Right lobe of liver (tissue), 6 donors: ENCODE measurements around the gene PPT1. TPM values are rescaled to one million over a fixed set of nuclear protein-coding genes. Genes with fewer than 3 reads are reported as not detected.
A peak's percentile ranks its signal among the peaks of the same experiment; 100 is the strongest.

Experiments used
- ATAC-seq, 4 donors: fragments of 200-7000 bp; cut with Tn5 transposase; one replicate each; pipeline ENCODE4 v1.9.1; 2020; ENCODE audit warnings: mild to moderate bottlenecking in 4 of 4, moderate library complexity in 4 of 4
- DNase-seq, 3 donors: peaks; one replicate each; pipeline ENCODE4 v3.0.0-alpha.2; 2020
- H3K27ac ChIP-seq, 3 donors: fragments of 200-600 bp; one replicate each; pipeline ENCODE4 v1.8.0; 2022
- H3K27me3 ChIP-seq, 2 donors: fragments of 200-600 bp; one replicate each; pipeline ENCODE4 v1.8.0; 2022
- H3K36me3 ChIP-seq, 4 donors: fragments of 200-600 bp; sonication (generic) in 1 of 4; one replicate each; pipeline versions ENCODE4 v1.5.1 to v1.8.0; 2017 to 2022; ENCODE audit warnings: control low read depth in 1 of 4
- H3K4me1 ChIP-seq, 4 donors: fragments of 200-600 bp; sonication (generic) in 1 of 4; one replicate each; pipeline versions ENCODE4 v1.5.1 to v1.8.0; 2017 to 2022; ENCODE audit warnings: control low read depth in 1 of 4
- H3K4me3 ChIP-seq, 3 donors: fragments of 200-600 bp; one replicate each; pipeline ENCODE4 v1.8.0; 2022
- H3K9me3 ChIP-seq, 4 donors: fragments of 200-600 bp; sonication (generic) in 1 of 4; one replicate each; pipeline versions ENCODE4 v1.5.1 to v1.8.0; 2017 to 2022; ENCODE audit warnings: control low read depth in 1 of 4
- CTCF ChIP-seq, 4 donors: fragments of 200-600 bp in 3 of 4; fragments of 450-650 bp in 1 of 4; IDR thresholded peaks; one replicate each; pipeline versions ENCODE4 v1.5.1 to v1.8.0; 2016 to 2022; ENCODE audit warnings: antibody characterized with exemption in 4 of 4, mild to moderate bottlenecking in 2 of 4
- POLR2A ChIP-seq: fragments of 450-650 bp; IDR thresholded peaks from one replicate; pipeline ENCODE4 v1.6.1; 2017; ENCODE audit warnings: antibody characterized with exemption, mild to moderate bottlenecking
- WGBS: methylation state at CpG from one replicate; pipeline ENCODE4 v1.1.6; 2018; ENCODE audit warnings: low coverage, low lambda C conversion rate; ENCODE audit not compliant: insufficient coverage; ENCODE audit errors: missing lambda C conversion rate; 5-methylcytosine and 5-hydroxymethylcytosine counted together
- intact Hi-C, 2 donors: fragments of 100-400 bp; cut with DNase I; formaldehyde crosslinking; loops; one replicate each; pipeline versions ENCODE4 v1.11.2 to v1.14.1; 2022
- long read RNA-seq: library from polyadenylated mRNA; unstranded; transcript quantifications from one replicate; pipeline ENCODE4 v2.0.0, GENCODE V29; 2019
- total RNA-seq, 6 experiments: library from RNA; depleted of rRNA in 2 of 6; stranded (reverse); fragments of >200 nt in 2 of 6; fragmentation: NEBNext Ultra II Directional in 3 of 6; extraction: Animal tissue kit (Norgen Biotek cat#: 25700) in 3 of 6; gene quantifications; one replicate each; pipeline versions ENCODE4 v1.1.0 to v1.2.4, GENCODE V29; 2016 to 2023
- donor health status: DM: no; HTN: yes; CAD: no.
- donor health status: DM: no; HTN: no; CAD: no.
- donor health status: DM: no; HTN: no; CAD: no.
- donor health status: DM: no; HTN: yes; CAD: no.
- donor health status: DM: no; HTN: yes; CAD: no.

The PPT1 gene
- 10 to 100 TPM; 16.5 to 47.8 (median 33.1) TPM for total RNA-seq
- long read RNA-seq, full-length matches to known transcripts, result 13 of 13 reads
- long read RNA-seq, partial matches to known transcripts, result 0 of 13 reads
- long read RNA-seq, other reads (novel, unspliced or antisense), result 0 of 13 reads

DNA sequence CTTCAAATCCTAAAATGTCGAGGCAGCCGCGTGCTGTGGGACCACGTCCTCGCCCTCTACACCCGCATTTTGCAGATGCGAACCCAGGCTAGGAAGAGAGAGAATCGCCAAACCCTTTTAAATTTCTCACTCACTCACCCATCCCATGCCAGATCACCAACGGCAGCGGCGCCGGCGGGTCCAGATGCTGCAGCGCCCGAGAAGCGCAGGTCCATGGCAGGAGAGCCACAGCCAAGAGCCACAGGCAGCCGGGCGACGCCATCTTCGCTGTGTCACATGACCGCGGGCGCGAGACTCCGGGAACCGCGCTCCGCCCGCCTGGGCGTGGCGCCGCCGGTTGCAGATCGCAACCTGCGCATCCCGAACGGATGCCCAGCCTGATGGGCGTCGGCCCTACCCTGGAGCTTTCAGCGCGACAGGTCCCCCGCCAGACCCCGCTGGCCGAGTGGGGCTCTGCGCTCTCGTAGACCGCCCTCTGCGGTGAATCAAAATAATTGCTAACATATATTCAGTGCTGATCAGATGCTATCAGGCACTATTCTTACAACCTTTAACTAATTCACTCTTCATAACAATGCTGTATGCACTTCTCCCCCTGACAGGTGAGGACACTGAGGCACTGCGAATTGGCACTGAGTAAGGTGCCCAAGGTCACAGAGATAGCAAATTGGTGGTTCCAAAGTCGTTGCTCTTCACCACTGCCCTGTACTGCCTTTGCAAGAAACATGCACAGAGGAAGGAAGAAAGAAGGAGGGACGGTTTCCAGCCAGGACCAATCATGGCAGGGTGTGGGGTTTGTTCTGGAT is at the start of gene PPT1:
TSS of gene PPT1 (minus strand) at position 276 of the 806 bp plus-strand sequence. CDS start at position 262, 14 bp downstream.
- peak in 1 of 4 donors; percentile 18 for TF ChIP-seq CTCF (IDR thresholded peaks at IDR 0.05)
- TF ChIP-seq POLR2A, result peak; percentile 46
- DNase-seq, result peak; percentile 81 to 87 (median 83)
- H3K27me3 ChIP-seq, result no peaks in the 10 kb centered on the region
- H3K27ac ChIP-seq, result no peak within 1 kb of the TSS
- no peaks in the 10 kb centered on the region for H3K4me1 ChIP-seq
- intact Hi-C loops, result no loop called here
- 1% methylated on average over 16 of the region's 51 CpGs for WGBS
- no peaks in the 10 kb centered on the region for H3K36me3 ChIP-seq
- peak within 1 kb of the TSS; percentile 54 to 70 (median 59) for H3K4me3 ChIP-seq
- H3K9me3 ChIP-seq, result no peaks in the 10 kb centered on the region
- ATAC-seq, result peak; percentile 94 to 98 (median 96)

DNA sequence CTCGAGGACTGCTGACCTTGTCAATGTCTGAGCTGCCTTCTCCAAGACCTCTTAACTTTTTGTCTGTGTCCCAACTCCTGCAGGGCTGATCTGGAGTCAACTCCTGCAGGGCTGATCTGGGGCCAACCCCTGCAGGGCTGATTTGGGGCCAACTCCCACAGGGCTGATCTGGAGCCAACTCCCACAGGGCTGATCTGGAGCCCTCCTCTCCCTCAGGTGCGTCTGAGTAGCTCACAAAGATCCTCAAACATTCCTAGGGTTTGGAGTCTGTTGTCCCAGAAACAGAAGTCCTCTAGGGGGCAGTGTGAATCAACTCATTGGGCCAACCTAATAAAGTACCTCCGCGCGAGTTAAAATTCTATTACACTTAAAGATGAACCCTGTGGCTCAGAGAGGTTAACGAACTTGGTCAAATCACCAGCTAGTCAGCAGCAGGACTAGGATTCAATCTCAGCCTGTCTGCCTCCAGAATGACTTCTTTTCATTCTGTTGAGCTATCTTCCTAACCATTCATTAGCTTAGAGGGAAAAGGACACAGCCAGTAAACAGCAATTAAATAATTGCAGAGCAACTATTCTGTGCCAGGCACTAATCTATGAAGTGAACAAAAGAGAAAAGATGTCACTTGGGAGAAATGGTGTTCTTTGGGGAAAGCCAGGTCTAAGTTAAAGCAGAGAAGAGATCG is 47.0 kb upstream of the PPT1 start:
- TF ChIP-seq CTCF (IDR thresholded peaks at IDR 0.05) (peak; percentile 68 to 81 (median 77)), POLR2A (no peak)
- intact Hi-C loops, result loop anchor here (10.0 kb wide), 1 partner anchor 171 kb away; the partner anchor contains the start of gene COL9A2 (in 2 of the 2)
- H3K27me3 ChIP-seq, result no peaks in the 10 kb centered on the region
- no peaks in the 10 kb centered on the region for H3K36me3 ChIP-seq
- no peaks in the 10 kb centered on the region for H3K4me1 ChIP-seq
- peak in 1 of 3 donors; percentile 69 for DNase-seq
- WGBS, result 14% methylated on average over 6 of the region's 7 CpGs
- H3K9me3 ChIP-seq, result no peaks in the 10 kb centered on the region
- ATAC-seq, result peak; percentile 93 to 95 (median 94)
- no peak overlapping the region for H3K27ac ChIP-seq
- no peak overlapping the region for H3K4me3 ChIP-seq

DNA sequence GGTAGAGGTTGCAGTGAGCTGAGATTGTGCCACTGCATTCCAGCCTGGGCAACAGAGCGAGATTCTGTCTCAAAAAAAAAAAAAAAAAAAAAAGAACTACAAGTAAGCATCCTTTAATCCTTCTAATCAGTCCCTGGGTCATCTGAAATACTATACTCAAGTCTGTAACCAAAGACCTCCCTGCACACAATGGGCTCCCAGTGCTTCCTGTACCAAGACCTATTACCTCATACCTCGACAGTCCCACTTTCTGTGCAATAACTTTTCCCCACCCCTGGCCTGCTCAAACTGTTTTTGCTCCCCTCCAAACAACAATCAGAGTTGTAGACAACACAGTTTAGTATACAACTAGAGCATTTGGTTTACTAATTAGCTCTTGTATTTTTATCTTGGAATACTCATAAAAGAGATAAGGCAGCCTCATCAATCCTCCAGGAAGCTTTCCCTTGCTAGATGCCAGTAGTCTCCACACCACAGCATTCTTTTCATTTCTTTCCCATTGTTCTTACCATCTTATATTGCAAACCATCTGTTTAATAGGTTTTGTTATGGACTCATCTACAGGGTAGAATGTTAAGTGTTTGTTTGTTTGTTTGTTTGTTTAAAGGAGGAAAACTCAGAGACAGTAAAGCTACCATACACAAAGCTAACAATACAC is 45.0 kb upstream of the PPT1 start:
- ATAC-seq (no peak), DNase-seq (no peak)
- H3K27ac ChIP-seq, result no peak overlapping the region
- no peaks in the 10 kb centered on the region for H3K9me3 ChIP-seq
- no peaks in the 10 kb centered on the region for H3K27me3 ChIP-seq
- WGBS, result 33% methylated on average over 2 of the region's 2 CpGs
- TF ChIP-seq CTCF (IDR thresholded peaks at IDR 0.05), result no peak
- TF ChIP-seq POLR2A, result no peak
- H3K4me1 ChIP-seq, result no peaks in the 10 kb centered on the region
- H3K4me3 ChIP-seq, result no peak overlapping the region
- H3K36me3 ChIP-seq, result no peaks in the 10 kb centered on the region
- intact Hi-C loops, result loop anchor here (10.0 kb wide), 1 partner anchor 173 kb away; the partner anchor contains the start of gene COL9A2 (in 2 of the 2)

DNA sequence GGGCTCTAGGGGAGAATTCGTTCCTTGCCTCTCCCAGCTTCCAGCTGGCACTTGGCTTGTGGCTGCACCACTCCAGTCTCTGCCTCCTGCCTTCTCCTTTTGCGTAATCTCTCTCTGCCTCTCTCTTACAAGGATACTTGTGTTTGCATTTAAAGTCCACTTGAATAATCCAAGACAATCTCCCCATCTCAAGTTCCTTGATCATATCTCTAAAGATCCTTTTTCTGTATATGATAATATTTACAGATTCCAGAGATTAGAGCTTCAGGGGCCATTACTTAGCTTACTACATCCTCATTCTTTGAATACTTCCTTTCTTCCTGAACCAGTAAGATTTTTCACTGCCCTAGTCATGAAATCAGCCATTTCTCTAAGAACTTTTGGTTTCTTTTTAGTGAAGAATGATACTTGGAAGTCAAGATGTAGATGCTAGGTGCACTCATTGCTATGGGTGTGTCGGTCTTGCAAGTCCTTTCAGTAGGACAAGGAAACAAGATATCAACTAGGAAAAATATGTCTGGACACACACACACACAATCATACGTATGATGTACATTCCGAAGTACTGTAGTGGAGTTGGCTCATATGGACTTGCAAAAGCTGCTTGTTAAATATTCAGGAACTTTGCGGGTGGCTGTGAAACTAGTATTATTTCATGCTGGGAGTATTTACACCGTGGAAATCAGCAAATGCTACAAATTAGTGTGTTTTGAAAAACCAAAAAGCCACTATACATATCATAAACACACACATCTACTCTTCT is 43.3 kb upstream of the PPT1 start:
- H3K4me3 ChIP-seq, result no peak overlapping the region
- 60% methylated on average over 6 of the region's 7 CpGs for WGBS
- H3K27me3 ChIP-seq, result no peaks in the 10 kb centered on the region
- no peaks in the 10 kb centered on the region for H3K9me3 ChIP-seq
- ATAC-seq (no peak), DNase-seq (no peak)
- no peak overlapping the region for H3K27ac ChIP-seq
- H3K36me3 ChIP-seq, result no peaks in the 10 kb centered on the region
- intact Hi-C loops, result loop anchor here (10.0 kb wide), 1 partner anchor 174 kb away; the partner anchor contains the start of gene COL9A2 (in 2 of the 2)
- no peaks in the 10 kb centered on the region for H3K4me1 ChIP-seq
- TF ChIP-seq POLR2A (no peak), CTCF (IDR thresholded peaks at IDR 0.05) (no peak)
